ENCODE results near the gene HSF2.

DNA sequence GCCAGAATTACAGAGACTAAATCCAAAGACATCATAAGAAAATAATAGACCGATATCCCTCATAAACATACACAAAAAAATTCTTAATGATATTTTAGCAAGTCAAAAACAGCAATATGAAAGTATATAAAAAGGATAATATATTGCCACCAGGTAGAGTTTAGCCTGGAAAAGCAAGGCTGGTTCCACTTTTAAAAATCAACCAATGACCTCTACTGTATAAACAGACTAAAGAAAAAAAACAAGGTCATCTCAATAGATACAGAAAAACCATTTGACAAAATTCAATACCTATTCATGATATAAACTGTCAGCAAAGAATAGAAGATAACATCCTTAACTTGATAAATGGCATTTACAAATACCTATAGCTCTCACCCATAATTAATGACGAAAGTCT is 62.4 kb downstream of the HSF2 start:
- no peak for TF ChIP-seq NFRKB (IDR thresholded peaks at IDR 0.05)
- TF ChIP-seq SP1 (IDR thresholded peaks at IDR 0.05) = no peak
- TF ChIP-seq FOXK2 (IDR thresholded peaks at IDR 0.05) = no peak
- no peak for TF ChIP-seq HDGF (IDR thresholded peaks at IDR 0.05; ENCODE audit: borderline replicate concordance)
- no peak for TF ChIP-seq FOXA1 (IDR thresholded peaks at IDR 0.05)
- no peak for TF ChIP-seq SUZ12 (IDR thresholded peaks at IDR 0.05)
- TF ChIP-seq LEF1 (IDR thresholded peaks at IDR 0.05; ENCODE audit: borderline replicate concordance) = no peak
